Adrenal gland (tissue), 5 donors: Measurements from ENCODE around the gene NR1H2.

ENCODE experiments used
- POLR2A ChIP-seq, 2 donors: fragments of 450-650 bp; IDR thresholded peaks; one replicate each; pipeline ENCODE4 v1.6.1; 2017; ENCODE audit warnings: antibody characterized with exemption in 2 of 2, mild to moderate bottlenecking in 2 of 2, moderate library complexity in 1 of 2
- TF ChIP-seq, protein P1 (sequence below), 6 experiments: fragments of 450-650 bp in 4 of 6; fragments of 200-600 bp in 2 of 6; sonication (generic) in 1 of 6; IDR thresholded peaks; 1 replicate in 5 of 6; 2 replicates in 1 of 6; pipeline versions ENCODE4 v1.5.1 to v1.8.0; 2016 to 2021; ENCODE audit warnings: antibody characterized with exemption in 6 of 6, mild to moderate bottlenecking in 2 of 6, moderate library complexity in 1 of 6
- donor health status: DM: no; HTN: no; CAD: no.

GRCh38 chr19:50327461-50328223 lies 48.6 kb upstream of the NR1H2 start:
- TF ChIP-seq, protein P1, sequence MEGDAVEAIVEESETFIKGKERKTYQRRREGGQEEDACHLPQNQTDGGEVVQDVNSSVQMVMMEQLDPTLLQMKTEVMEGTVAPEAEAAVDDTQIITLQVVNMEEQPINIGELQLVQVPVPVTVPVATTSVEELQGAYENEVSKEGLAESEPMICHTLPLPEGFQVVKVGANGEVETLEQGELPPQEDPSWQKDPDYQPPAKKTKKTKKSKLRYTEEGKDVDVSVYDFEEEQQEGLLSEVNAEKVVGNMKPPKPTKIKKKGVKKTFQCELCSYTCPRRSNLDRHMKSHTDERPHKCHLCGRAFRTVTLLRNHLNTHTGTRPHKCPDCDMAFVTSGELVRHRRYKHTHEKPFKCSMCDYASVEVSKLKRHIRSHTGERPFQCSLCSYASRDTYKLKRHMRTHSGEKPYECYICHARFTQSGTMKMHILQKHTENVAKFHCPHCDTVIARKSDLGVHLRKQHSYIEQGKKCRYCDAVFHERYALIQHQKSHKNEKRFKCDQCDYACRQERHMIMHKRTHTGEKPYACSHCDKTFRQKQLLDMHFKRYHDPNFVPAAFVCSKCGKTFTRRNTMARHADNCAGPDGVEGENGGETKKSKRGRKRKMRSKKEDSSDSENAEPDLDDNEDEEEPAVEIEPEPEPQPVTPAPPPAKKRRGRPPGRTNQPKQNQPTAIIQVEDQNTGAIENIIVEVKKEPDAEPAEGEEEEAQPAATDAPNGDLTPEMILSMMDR (IDR thresholded peaks at IDR 0.05): no peak
- no peak for TF ChIP-seq POLR2A (IDR thresholded peaks at IDR 0.05)
